ENCODE measurements around the gene COL3A1. TPM values are rescaled to one million over a fixed set of nuclear protein-coding genes. Genes with fewer than 3 reads are reported as not detected.

COL3A1 gene
- total RNA-seq, 3 donors from 2014 or later: 0.42 to 0.76 (median 0.73) TPM

DNA sequence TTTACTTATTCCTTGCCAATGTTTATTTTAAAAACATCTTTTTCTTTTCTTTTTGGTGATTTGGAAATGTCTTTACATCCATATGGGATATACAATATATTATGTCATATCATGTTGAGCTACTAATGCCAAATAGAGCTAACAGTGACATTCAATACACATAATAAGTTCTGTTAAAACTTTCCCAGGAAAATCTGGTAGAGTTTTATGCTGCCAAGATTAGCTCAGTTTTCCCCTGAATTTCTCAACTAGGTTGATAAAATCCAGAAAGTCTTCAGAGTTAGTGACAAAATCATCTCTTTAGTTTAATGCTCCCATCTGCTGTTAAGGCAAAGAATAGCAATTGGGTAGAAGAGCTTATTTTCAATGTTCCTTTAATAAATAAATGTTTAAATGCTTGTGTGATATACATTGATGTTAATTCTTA is 9.9 kb downstream of the COL3A1 start:
- DNase-seq (no peak), ATAC-seq (no peak)
- Mint-ChIP-seq H3K4me1 (ENCODE audit: low read depth) (peaks cover 3% of the 10 kb centered on the region), H3K36me3 (ENCODE audit: insufficient read depth) (no peaks in the 10 kb centered on the region), H3K4me3 (no peak overlapping the region), H3K27me3 (ENCODE audit: low read depth) (no peaks in the 10 kb centered on the region), H3K9me3 (no peaks in the 10 kb centered on the region)

DNA sequence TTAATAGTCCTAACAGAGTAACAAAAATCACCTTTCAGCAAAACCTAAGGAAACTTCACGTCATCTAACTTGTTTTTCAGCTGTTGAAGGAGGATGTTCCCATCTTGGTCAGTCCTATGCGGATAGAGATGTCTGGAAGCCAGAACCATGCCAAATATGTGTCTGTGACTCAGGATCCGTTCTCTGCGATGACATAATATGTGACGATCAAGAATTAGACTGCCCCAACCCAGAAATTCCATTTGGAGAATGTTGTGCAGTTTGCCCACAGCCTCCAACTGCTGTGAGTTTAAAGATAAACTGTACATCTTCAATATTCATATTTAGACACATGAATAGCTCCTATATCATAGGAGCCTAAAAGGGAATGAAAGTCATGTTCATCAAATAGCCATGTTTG is 10.5 kb downstream of the COL3A1 start:
- DNase-seq (no peak), ATAC-seq (no peak)
- Mint-ChIP-seq H3K36me3 (ENCODE audit: insufficient read depth) (no peaks in the 10 kb centered on the region), H3K9me3 (no peaks in the 10 kb centered on the region), H3K27me3 (ENCODE audit: low read depth) (no peaks in the 10 kb centered on the region), H3K4me3 (no peak overlapping the region), H3K4me1 (ENCODE audit: low read depth) (no peaks in the 10 kb centered on the region)

DNA sequence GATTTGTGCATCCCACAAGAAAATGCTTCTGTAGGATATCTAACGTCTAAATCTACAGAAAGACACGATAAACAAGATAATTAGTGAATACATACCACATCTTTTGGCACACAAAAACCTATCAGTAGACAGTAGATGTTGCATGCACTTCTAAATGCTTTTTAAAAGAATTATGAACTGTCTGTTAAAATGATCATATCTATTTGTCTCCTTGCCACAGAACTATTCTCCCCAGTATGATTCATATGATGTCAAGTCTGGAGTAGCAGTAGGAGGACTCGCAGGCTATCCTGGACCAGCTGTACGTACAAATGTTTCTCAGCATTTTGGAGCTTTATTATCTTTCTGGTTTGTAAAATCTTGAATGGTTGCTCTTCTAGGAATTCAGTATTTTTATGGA is 12.7 kb downstream of the COL3A1 start:
- no peaks in the 10 kb centered on the region for H3K9me3 Mint-ChIP-seq
- no peaks in the 10 kb centered on the region for H3K4me1 Mint-ChIP-seq (ENCODE audit: low read depth)
- H3K36me3 Mint-ChIP-seq (ENCODE audit: insufficient read depth): no peaks in the 10 kb centered on the region
- ATAC-seq (no peak), DNase-seq (no peak)
- no peaks in the 10 kb centered on the region for H3K27me3 Mint-ChIP-seq (ENCODE audit: low read depth)
- H3K4me3 Mint-ChIP-seq: no peak overlapping the region

DNA sequence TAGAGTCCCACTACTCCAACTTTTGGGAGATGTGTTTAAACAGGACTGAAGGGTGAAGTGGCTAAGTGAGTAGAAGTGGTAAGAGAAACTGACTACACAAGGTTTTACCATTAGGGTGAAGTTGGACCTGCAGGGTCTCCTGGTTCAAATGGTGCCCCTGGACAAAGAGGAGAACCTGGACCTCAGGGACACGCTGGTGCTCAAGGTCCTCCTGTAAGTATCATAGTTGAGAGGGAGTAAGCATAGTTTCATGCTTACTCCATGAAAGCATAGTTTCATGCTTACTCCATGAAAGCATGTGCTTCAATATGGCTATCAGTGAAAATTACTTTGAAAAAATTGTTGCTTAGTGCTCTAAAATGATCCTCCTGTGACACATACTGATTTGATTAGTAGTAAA is 19.1 kb downstream of the COL3A1 start:
- no peaks in the 10 kb centered on the region for H3K4me1 Mint-ChIP-seq (ENCODE audit: low read depth)
- no peak overlapping the region for H3K4me3 Mint-ChIP-seq
- H3K36me3 Mint-ChIP-seq (ENCODE audit: insufficient read depth): no peaks in the 10 kb centered on the region
- H3K9me3 Mint-ChIP-seq: no peaks in the 10 kb centered on the region
- no peaks in the 10 kb centered on the region for H3K27me3 Mint-ChIP-seq (ENCODE audit: low read depth)
- DNase-seq (no peak), ATAC-seq (no peak)

GRCh38 chr2:188997263-188997662 is 23.1 kb downstream of the COL3A1 start:
- DNase-seq: no peak
- no peaks in the 10 kb centered on the region for H3K9me3 Mint-ChIP-seq
- no peaks in the 10 kb centered on the region for H3K27me3 Mint-ChIP-seq (ENCODE audit: low read depth)
- no peaks in the 10 kb centered on the region for H3K36me3 Mint-ChIP-seq (ENCODE audit: insufficient read depth)
- ATAC-seq: no peak
- no peaks in the 10 kb centered on the region for H3K4me1 Mint-ChIP-seq (ENCODE audit: low read depth)
- H3K4me3 Mint-ChIP-seq: no peak overlapping the region

- Mint-ChIP-seq H3K9me3 (no peaks in the 10 kb centered on the region), H3K36me3 (ENCODE audit: insufficient read depth) (no peaks in the 10 kb centered on the region), H3K27me3 (ENCODE audit: low read depth) (no peaks in the 10 kb centered on the region), H3K4me1 (ENCODE audit: low read depth) (no peaks in the 10 kb centered on the region), H3K4me3 (no peak overlapping the region)
- DNase-seq: no peak
- no peak for ATAC-seq
These were observed 26.0 kb downstream of the COL3A1 start for GRCh38 chr2:189000221-189000620.

DNA sequence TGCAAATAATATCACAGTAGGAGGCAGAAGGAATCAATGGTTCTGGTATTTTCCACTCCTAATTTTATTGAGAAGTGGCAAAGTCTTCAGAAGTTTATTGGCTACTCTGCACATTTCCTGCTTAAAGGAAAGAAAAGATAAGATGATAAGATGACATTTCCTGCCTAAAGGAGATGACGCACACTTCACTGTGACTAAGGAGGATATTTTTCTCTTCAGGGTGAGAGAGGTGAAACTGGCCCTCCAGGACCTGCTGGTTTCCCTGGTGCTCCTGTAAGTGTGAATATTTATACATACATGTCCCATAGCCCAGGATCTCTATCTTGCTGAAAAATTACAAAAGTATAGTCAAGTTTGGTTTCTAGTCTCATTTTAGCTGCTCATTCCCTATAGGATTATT is 27.9 kb downstream of the COL3A1 start:
- Mint-ChIP-seq H3K4me3 (no peak overlapping the region), H3K4me1 (ENCODE audit: low read depth) (no peaks in the 10 kb centered on the region), H3K9me3 (no peaks in the 10 kb centered on the region), H3K36me3 (ENCODE audit: insufficient read depth) (no peaks in the 10 kb centered on the region), H3K27me3 (ENCODE audit: low read depth) (no peaks in the 10 kb centered on the region)
- DNase-seq (no peak), ATAC-seq (peak in 1 of 2 donors; percentile 58)

GRCh38 chr2:189008555-189009262 is 34.5 kb downstream of the COL3A1 start:
- no peaks in the 10 kb centered on the region for H3K36me3 Mint-ChIP-seq (ENCODE audit: insufficient read depth)
- H3K9me3 Mint-ChIP-seq: no peaks in the 10 kb centered on the region
- no peaks in the 10 kb centered on the region for H3K4me1 Mint-ChIP-seq (ENCODE audit: low read depth)
- ATAC-seq (no peak), DNase-seq (no peak)
- no peak overlapping the region for H3K4me3 Mint-ChIP-seq
- H3K27me3 Mint-ChIP-seq (ENCODE audit: low read depth): no peaks in the 10 kb centered on the region

DNA sequence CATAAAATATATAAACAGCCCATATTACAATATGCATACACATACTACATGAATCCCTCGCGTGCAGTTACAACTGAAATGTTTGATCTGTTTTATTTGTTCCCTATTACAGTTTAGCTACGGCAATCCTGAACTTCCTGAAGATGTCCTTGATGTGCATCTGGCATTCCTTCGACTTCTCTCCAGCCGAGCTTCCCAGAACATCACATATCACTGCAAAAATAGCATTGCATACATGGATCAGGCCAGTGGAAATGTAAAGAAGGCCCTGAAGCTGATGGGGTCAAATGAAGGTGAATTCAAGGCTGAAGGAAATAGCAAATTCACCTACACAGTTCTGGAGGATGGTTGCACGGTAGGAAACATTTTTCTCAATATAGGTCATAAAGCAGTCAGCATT is 36.4 kb downstream of the COL3A1 start:
- ATAC-seq (no peak), DNase-seq (no peak)
- H3K27me3 Mint-ChIP-seq (ENCODE audit: low read depth): no peaks in the 10 kb centered on the region
- H3K4me3 Mint-ChIP-seq: no peak overlapping the region
- H3K9me3 Mint-ChIP-seq: no peaks in the 10 kb centered on the region
- no peaks in the 10 kb centered on the region for H3K36me3 Mint-ChIP-seq (ENCODE audit: insufficient read depth)
- no peaks in the 10 kb centered on the region for H3K4me1 Mint-ChIP-seq (ENCODE audit: low read depth)

GRCh38 chr2:189012351-189012750 is 38.2 kb downstream of the COL3A1 start:
- Mint-ChIP-seq H3K4me3 (no peak overlapping the region), H3K27me3 (ENCODE audit: low read depth) (no peaks in the 10 kb centered on the region), H3K9me3 (no peaks in the 10 kb centered on the region), H3K4me1 (ENCODE audit: low read depth) (no peaks in the 10 kb centered on the region), H3K36me3 (ENCODE audit: insufficient read depth) (no peaks in the 10 kb centered on the region)
- DNase-seq: no peak
- no peak for ATAC-seq

GRCh38 chr2:189013031-189013430 is 38.9 kb downstream of the COL3A1 start:
- no peaks in the 10 kb centered on the region for H3K9me3 Mint-ChIP-seq

GRCh38 chr2:189013671-189014448 is 39.7 kb downstream of the COL3A1 start:
- no peaks in the 10 kb centered on the region for H3K27me3 Mint-ChIP-seq (ENCODE audit: low read depth)
- no peak for ATAC-seq
- H3K9me3 Mint-ChIP-seq: no peaks in the 10 kb centered on the region
- no peaks in the 10 kb centered on the region for H3K36me3 Mint-ChIP-seq (ENCODE audit: insufficient read depth)
- no peak overlapping the region for H3K4me3 Mint-ChIP-seq
- H3K4me1 Mint-ChIP-seq (ENCODE audit: low read depth): no peaks in the 10 kb centered on the region
- DNase-seq: no peak

More at GRCh38 chr2:189013031-189013430, 38.9 kb downstream of the COL3A1 start:
- DNase-seq (no peak), ATAC-seq (no peak)
- no peaks in the 10 kb centered on the region for H3K4me1 Mint-ChIP-seq (ENCODE audit: low read depth)
- no peaks in the 10 kb centered on the region for H3K36me3 Mint-ChIP-seq (ENCODE audit: insufficient read depth)
- no peak overlapping the region for H3K4me3 Mint-ChIP-seq
- H3K27me3 Mint-ChIP-seq (ENCODE audit: low read depth): no peaks in the 10 kb centered on the region

- no peak for DNase-seq
- Mint-ChIP-seq H3K36me3 (ENCODE audit: insufficient read depth) (no peaks in the 10 kb centered on the region), H3K4me1 (ENCODE audit: low read depth) (no peaks in the 10 kb centered on the region), H3K4me3 (no peak overlapping the region), H3K27me3 (ENCODE audit: low read depth) (no peaks in the 10 kb centered on the region), H3K9me3 (no peaks in the 10 kb centered on the region)
- no peak for ATAC-seq
These were observed 40.4 kb downstream of the COL3A1 start for GRCh38 chr2:189014449-189015138.

GRCh38 chr2:189015359-189015758 is 41.2 kb downstream of the COL3A1 start:
- Mint-ChIP-seq H3K27me3 (ENCODE audit: low read depth) (no peaks in the 10 kb centered on the region), H3K36me3 (ENCODE audit: insufficient read depth) (no peaks in the 10 kb centered on the region), H3K4me1 (ENCODE audit: low read depth) (no peaks in the 10 kb centered on the region), H3K9me3 (no peaks in the 10 kb centered on the region), H3K4me3 (no peak overlapping the region)
- ATAC-seq (no peak), DNase-seq (no peak)

Data from activated T-cell treated with anti-CD3 and anti-CD28 coated beads, Interleukin-2, amount 50 U/mL, for 4 hours (primary cell).